Retinal pigment epithelial cell (primary cell): ENCODE data around the gene C5orf58.

Source experiments
- DNase-seq: peaks from one replicate; pipeline ENCODE4 v3.0.0-alpha.2; 2010; ENCODE audit warnings: low read depth
- H3K4me3 ChIP-seq: 2 replicates; pipeline ENCODE4 v1.5.1; 2011; ENCODE audit warnings: mild to moderate bottlenecking, low read length, control low read depth, moderate library complexity
- TF ChIP-seq, protein P1 (sequence below): conservative IDR thresholded peaks from 2 replicates; pipeline ENCODE4 v1.5.1; 2011; ENCODE audit warnings: low read depth, low read length, control low read depth, inconsistent platforms

Gene C5orf58

GRCh38 chr5:170263906-170264305, 31.1 kb downstream of the C5orf58 start:
- TF ChIP-seq, protein P1, sequence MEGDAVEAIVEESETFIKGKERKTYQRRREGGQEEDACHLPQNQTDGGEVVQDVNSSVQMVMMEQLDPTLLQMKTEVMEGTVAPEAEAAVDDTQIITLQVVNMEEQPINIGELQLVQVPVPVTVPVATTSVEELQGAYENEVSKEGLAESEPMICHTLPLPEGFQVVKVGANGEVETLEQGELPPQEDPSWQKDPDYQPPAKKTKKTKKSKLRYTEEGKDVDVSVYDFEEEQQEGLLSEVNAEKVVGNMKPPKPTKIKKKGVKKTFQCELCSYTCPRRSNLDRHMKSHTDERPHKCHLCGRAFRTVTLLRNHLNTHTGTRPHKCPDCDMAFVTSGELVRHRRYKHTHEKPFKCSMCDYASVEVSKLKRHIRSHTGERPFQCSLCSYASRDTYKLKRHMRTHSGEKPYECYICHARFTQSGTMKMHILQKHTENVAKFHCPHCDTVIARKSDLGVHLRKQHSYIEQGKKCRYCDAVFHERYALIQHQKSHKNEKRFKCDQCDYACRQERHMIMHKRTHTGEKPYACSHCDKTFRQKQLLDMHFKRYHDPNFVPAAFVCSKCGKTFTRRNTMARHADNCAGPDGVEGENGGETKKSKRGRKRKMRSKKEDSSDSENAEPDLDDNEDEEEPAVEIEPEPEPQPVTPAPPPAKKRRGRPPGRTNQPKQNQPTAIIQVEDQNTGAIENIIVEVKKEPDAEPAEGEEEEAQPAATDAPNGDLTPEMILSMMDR, result no peak
- no peak for DNase-seq
- H3K4me3 ChIP-seq, result no peak overlapping the region

DNA sequence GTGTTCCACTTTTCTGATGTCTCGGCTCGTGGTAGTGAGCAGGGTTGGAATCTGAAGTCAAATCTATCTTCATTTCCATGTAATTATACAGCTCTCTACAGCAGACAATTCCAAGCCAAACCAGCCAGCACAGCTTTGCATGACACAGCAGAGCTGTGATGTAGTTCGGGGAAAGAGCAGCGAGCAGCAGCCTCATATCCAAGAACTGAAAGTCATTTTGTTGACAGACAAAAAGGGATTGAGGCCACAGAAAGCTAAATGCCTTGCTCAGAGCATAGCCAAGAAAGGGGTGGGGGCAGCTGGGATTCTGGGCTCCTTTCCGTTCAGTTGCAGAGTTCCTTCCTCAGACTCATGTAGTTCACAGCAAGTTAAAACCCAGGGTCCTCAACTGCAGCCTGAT, 32.7 kb downstream of the C5orf58 start:
- TF ChIP-seq, protein P1, result no peak
- no peak overlapping the region for H3K4me3 ChIP-seq
- DNase-seq, result no peak

DNA sequence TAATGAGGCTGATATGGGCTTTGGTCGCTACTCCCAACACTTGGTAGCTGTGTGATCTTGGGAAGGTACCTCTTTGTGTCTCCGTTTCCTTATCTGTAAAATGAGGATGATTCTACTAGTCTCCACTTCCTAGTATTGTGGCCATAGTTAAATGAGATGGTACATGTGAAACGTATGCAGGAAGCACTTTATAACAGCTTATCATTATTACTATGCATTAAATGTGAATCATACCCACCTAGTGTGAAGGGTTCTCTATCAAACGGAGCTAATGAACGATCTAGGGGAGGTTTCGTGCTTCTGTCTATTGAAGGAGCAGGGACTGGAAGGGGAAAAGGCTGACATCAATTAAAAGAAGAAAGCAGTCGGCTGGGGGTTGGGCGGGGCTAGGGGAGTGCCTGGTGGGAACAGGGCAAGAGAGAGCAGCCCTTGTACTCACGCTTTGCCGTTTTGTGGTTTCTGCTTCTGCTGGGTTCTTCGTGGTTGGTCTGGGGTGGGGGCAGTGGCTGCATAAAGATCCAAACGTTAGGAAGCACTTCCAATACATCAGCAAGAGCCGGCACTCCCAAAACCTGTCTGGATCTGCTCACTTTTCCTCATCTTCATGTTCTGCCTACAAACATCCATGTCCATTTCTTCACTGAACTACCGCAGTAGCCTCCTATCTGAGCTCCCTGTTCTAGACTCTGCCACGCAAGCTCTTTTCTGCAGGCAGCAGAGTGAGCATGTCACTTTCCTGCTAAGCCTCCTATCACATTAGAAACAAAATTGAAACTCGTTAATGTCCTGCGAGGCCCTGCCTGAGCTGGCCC, 34.0 kb downstream of the C5orf58 start:
- TF ChIP-seq, protein P1, result no peak
- no peak overlapping the region for H3K4me3 ChIP-seq
- DNase-seq, result no peak

- peak; percentile 21 for DNase-seq
- TF ChIP-seq, protein P1, result peak; percentile 94
- no peak overlapping the region for H3K4me3 ChIP-seq
Measured at GRCh38 chr5:170267431-170268152, 34.8 kb downstream of the C5orf58 start.

GRCh38 chr5:170268153-170268689, 35.4 kb downstream of the C5orf58 start:
- H3K4me3 ChIP-seq, result no peak overlapping the region
- DNase-seq, result no peak
- TF ChIP-seq, protein P1, result no peak

DNA sequence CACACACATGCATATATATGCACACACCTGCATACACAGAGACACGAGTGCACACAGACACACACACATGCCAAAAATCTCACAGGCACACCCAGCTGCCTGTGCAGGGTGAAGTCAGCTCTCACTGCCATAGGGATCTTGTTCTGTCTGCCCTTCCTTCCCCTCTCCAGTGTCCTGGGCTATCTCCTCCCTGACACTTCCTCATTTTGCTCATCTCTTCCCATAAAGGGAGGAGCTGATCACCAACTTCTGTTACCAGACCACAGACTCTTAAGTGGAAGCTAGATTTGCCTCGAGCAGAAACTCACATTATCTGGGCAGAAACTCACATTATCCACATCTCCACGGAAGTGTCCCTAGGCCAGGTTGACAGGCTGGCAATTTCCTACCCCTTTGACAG, 36.1 kb downstream of the C5orf58 start:
- no peak overlapping the region for H3K4me3 ChIP-seq
- TF ChIP-seq, protein P1, result no peak
- DNase-seq, result no peak
